H1 (cell line): ENCODE measurements around the gene GABRR2. TPM values are rescaled to one million over a fixed set of nuclear protein-coding genes. Genes with fewer than 3 reads are reported as not detected.

Experiments used
- CTCF ChIA-PET: fragments of 300-600 bp; sonication (Branson Sonifier 250); formaldehyde crosslinking; loops from one replicate; lab custom pipeline; 2021; ENCODE audit not compliant: partially characterized antibody; lab: Charles Lee
- POLR2A ChIA-PET: fragments of 300-600 bp; sonication (Branson Sonifier 250); formaldehyde crosslinking; loops from one replicate; lab custom pipeline; 2021; ENCODE audit warnings: inconsistent platforms; ENCODE audit not compliant: partially characterized antibody; lab: Charles Lee
- DNase-seq, 2 experiments: peaks; one replicate each; pipeline versions ENCODE4 v3.0.0 to v3.0.0-alpha.2; 2010 to 2022; ENCODE audit warnings: low spot score in 2 of 2, low read depth in 1 of 2, mixed read lengths in 1 of 2
- FAIRE-seq: peaks from 2 replicates; lab custom pipeline; 2011; peaks lifted over from hg19 to GRCh38; lab: Jason Lieb, UNC
- H2AFZ ChIP-seq: 2 replicates; pipeline ENCODE4 v1.8.1; 2012; ENCODE audit warnings: low read length, inconsistent platforms
- H2AK5ac ChIP-seq: 2 replicates; pipeline ENCODE4 v1.6.1; 2013; ENCODE audit warnings: low read depth, low read length
- H2BK120ac ChIP-seq: replicated peaks from 2 replicates; pipeline ENCODE3; 2013; ENCODE audit warnings: low read depth, low read length, inconsistent platforms
- H2BK12ac ChIP-seq: 2 replicates; pipeline ENCODE4 v1.6.1; 2013; ENCODE audit warnings: low read depth, low read length
- H2BK15ac ChIP-seq: 2 replicates; pipeline ENCODE4 v1.6.1; 2013; ENCODE audit warnings: low read length
- H2BK20ac ChIP-seq: 2 replicates; pipeline ENCODE4 v1.6.1; 2013; ENCODE audit warnings: low read length
- H2BK5ac ChIP-seq: 2 replicates; pipeline ENCODE4 v1.6.1; 2013; ENCODE audit warnings: low read depth, low read length
- H3K14ac ChIP-seq: 2 replicates; pipeline ENCODE4 v1.6.1; 2013; ENCODE audit warnings: inconsistent platforms; ENCODE audit not compliant: insufficient read length
- H3K18ac ChIP-seq: 2 replicates; pipeline ENCODE4 v1.6.1; 2013; ENCODE audit warnings: low read length; ENCODE audit errors: extremely low read depth
- H3K23ac ChIP-seq: 2 replicates; pipeline ENCODE4 v1.6.1; 2013; ENCODE audit warnings: inconsistent platforms; ENCODE audit not compliant: insufficient read length
- H3K23me2 ChIP-seq: 2 replicates; pipeline ENCODE4 v1.6.1; 2013; ENCODE audit warnings: low read depth, low read length
- H3K27ac ChIP-seq: 2 replicates; pipeline ENCODE4 v1.6.1; 2011; ENCODE audit warnings: low read depth, low read length, inconsistent platforms
- H3K27me3 ChIP-seq, 4 experiments: replicated peaks in 1 of 4; 1 replicate in 1 of 4; 2 replicates in 3 of 4; pipeline versions ENCODE4 v1.6.1 to v1.8.1; 2011 to 2013; ENCODE audit warnings: low read length in 3 of 4, mild to moderate bottlenecking in 3 of 4, inconsistent platforms in 2 of 4, mixed read lengths in 2 of 4, moderate library complexity in 1 of 4; ENCODE audit not compliant: control insufficient read depth in 3 of 4, insufficient read depth in 3 of 4; ENCODE audit errors: extremely low read depth in 1 of 4
- H3K36me3 ChIP-seq, 4 experiments: 2 replicates each; pipeline versions ENCODE4 v1.6.1 to v1.8.1; 2011 to 2013; ENCODE audit warnings: mild to moderate bottlenecking in 4 of 4, low read length in 3 of 4, moderate library complexity in 2 of 4, control low read depth in 1 of 4, inconsistent platforms in 1 of 4; ENCODE audit not compliant: insufficient read depth in 4 of 4, control insufficient read depth in 2 of 4
- H3K4ac ChIP-seq: replicated peaks from 2 replicates; pipeline ENCODE3; 2013; ENCODE audit warnings: low read length, low read depth, mixed read lengths, inconsistent platforms; ENCODE audit not compliant: insufficient read length
- H3K4me1 ChIP-seq, 4 experiments: replicated peaks in 1 of 4; 1 replicate in 1 of 4; 2 replicates in 3 of 4; pipeline versions ENCODE4 v1.6.1 to v1.8.1; 2011 to 2013; ENCODE audit warnings: low read length in 3 of 4, inconsistent platforms in 2 of 4, mixed read lengths in 1 of 4; ENCODE audit not compliant: insufficient read depth in 4 of 4, control insufficient read depth in 3 of 4
- H3K4me2 ChIP-seq, 2 experiments: 2 replicates each; pipeline versions ENCODE4 v1.6.1 to v1.8.1; 2011 to 2013; ENCODE audit warnings: low read depth in 2 of 2, low read length in 2 of 2, control low read depth in 1 of 2, inconsistent platforms in 1 of 2, mild to moderate bottlenecking in 1 of 2; ENCODE audit not compliant: insufficient read depth in 1 of 2
- H3K4me3 ChIP-seq, 4 experiments: fragments of 200-600, 300-600 bp in 1 of 4; sonication (generic), shearing (Covaris generic), sonication (Bioruptor Twin) in 1 of 4; 2 replicates each; pipeline versions ENCODE4 v1.5.1 to v1.8.1; 2011 to 2016; ENCODE audit warnings: low read length in 4 of 4, low read depth in 3 of 4, control low read depth in 2 of 4, inconsistent platforms in 2 of 4, mild to moderate bottlenecking in 2 of 4, mixed read lengths in 1 of 4, moderate library complexity in 1 of 4; ENCODE audit not compliant: insufficient read depth in 2 of 4; ENCODE audit errors: extremely low read depth in 1 of 4
- H3K56ac ChIP-seq: replicated peaks from 2 replicates; pipeline ENCODE3; 2013; ENCODE audit warnings: low read depth, mild to moderate bottlenecking, mixed read lengths, low read length, inconsistent platforms; ENCODE audit not compliant: insufficient read length
- H3K79me1 ChIP-seq: 2 replicates; pipeline ENCODE4 v1.6.1; 2013; ENCODE audit warnings: low read depth, low read length, control low read depth
- H3K79me2 ChIP-seq, 2 experiments: 2 replicates each; pipeline versions ENCODE4 v1.6.1 to v1.8.1; 2012 to 2013; ENCODE audit warnings: low read length in 2 of 2, mild to moderate bottlenecking in 2 of 2, inconsistent platforms in 1 of 2; ENCODE audit not compliant: insufficient read depth in 2 of 2, control insufficient read depth in 1 of 2
- H3K9ac ChIP-seq, 4 experiments: replicated peaks in 1 of 4; 1 replicate in 1 of 4; 2 replicates in 3 of 4; pipeline versions ENCODE4 v1.6.1 to v1.8.1; 2011 to 2013; ENCODE audit warnings: low read depth in 3 of 4, low read length in 3 of 4, control low read depth in 2 of 4, mild to moderate bottlenecking in 2 of 4, moderate library complexity in 2 of 4, inconsistent platforms in 1 of 4; ENCODE audit errors: extremely low read depth in 1 of 4
- H3K9me3 ChIP-seq, 2 experiments: 2 replicates each; pipeline versions ENCODE4 v1.6.1 to v1.8.1; 2012 to 2013; ENCODE audit warnings: mild to moderate bottlenecking in 2 of 2, moderate library complexity in 2 of 2, control low read depth in 1 of 2, inconsistent platforms in 1 of 2, low read depth in 1 of 2, low read length in 1 of 2, mixed read lengths in 1 of 2; ENCODE audit not compliant: insufficient read depth in 2 of 2
- H4K20me1 ChIP-seq, 2 experiments: replicated peaks in 1 of 2; 2 replicates each; pipeline versions ENCODE3 to v1.8.1; 2011 to 2013; ENCODE audit warnings: inconsistent platforms in 2 of 2, low read length in 2 of 2, mild to moderate bottlenecking in 1 of 2; ENCODE audit not compliant: insufficient read depth in 2 of 2, control insufficient read depth in 1 of 2
- H4K5ac ChIP-seq: 2 replicates; pipeline ENCODE4 v1.6.1; 2013; ENCODE audit warnings: low read length, low read depth, mixed read lengths, inconsistent platforms; ENCODE audit not compliant: insufficient read length
- H4K8ac ChIP-seq: 2 replicates; pipeline ENCODE4 v1.8.0; 2013; ENCODE audit warnings: mild to moderate bottlenecking, moderate library complexity, low read length, inconsistent platforms; ENCODE audit not compliant: insufficient read depth; ENCODE audit errors: extremely low read depth
- H4K91ac ChIP-seq: replicated peaks from 2 replicates; pipeline ENCODE3; 2013; ENCODE audit warnings: low read length, mixed read lengths, inconsistent platforms; ENCODE audit not compliant: insufficient read length
- ATF3 ChIP-seq: IDR thresholded peaks from 2 replicates; pipeline ENCODE4 v1.6.1; 2011; ENCODE audit warnings: low read depth, mild to moderate bottlenecking, low read length; ENCODE audit not compliant: insufficient read depth
- BRCA1 ChIP-seq: IDR thresholded peaks from 2 replicates; pipeline ENCODE4 v1.6.1; 2012; ENCODE audit warnings: low read depth, low read length, improper control_type of control experiment
- CHD2 ChIP-seq: IDR thresholded peaks from 2 replicates; pipeline ENCODE4 v1.6.1; 2012; ENCODE audit warnings: low read length, improper control_type of control experiment
- GABPA ChIP-seq: IDR thresholded peaks from 2 replicates; pipeline ENCODE4 v1.6.1; 2011; ENCODE audit warnings: mild to moderate bottlenecking, low read length, moderate library complexity, borderline replicate concordance; ENCODE audit not compliant: insufficient read depth
- KDM1A ChIP-seq: fragments of 200-600, 300-600 bp; sonication (generic); IDR thresholded peaks from 2 replicates; pipeline ENCODE4 v1.7.1; 2016; ENCODE audit warnings: mild to moderate bottlenecking, low read length, borderline replicate concordance
- RBBP5 ChIP-seq: IDR thresholded peaks from 2 replicates; pipeline ENCODE4 v1.7.1; 2012; ENCODE audit warnings: low read depth, mild to moderate bottlenecking, inconsistent platforms, low read length, moderate library complexity, borderline replicate concordance
- polyA plus RNA-seq, 7 experiments: library from polyadenylated mRNA; depleted of rRNA in 3 of 7; stranded (reverse) in 5 of 7; unstranded in 2 of 7; fragments of >200 nt in 5 of 7; fragments of 200-250 nt in 2 of 7; gene quantifications; 1 replicate in 5 of 7; 2 replicates in 1 of 7; 4 replicates in 1 of 7; pipeline versions ENCODE4 v1.2.1 to v1.2.3, GENCODE V29; 2011 to 2013; ENCODE audit warnings: missing spikeins in 2 of 7, mixed read lengths in 2 of 7
- total RNA-seq: library from RNA; stranded (reverse); fragmentation: NEBNext Ultra II Directional; extraction: Animal tissue kit (Norgen Biotek cat#: 25700); gene quantifications from 2 replicates; pipeline ENCODE4 v1.2.1, GENCODE V29; 2021

Gene GABRR2
- total and polyA plus RNA-seq, 2 of the 8 experiments (the other 6 are each of a cell fraction or from before 2014, with no cell fraction given) = not detected

- Histone ChIP-seq H3K56ac (no peak overlapping the region), H4K5ac (no peak overlapping the region), H4K20me1 (no peaks in the 10 kb centered on the region), H4K91ac (no peak overlapping the region), H3K18ac (no peak overlapping the region), H2AFZ (no peak overlapping the region), H3K79me2 (no peaks in the 10 kb centered on the region), H2AK5ac (no peak overlapping the region), H2BK15ac (no peak overlapping the region), H3K36me3 (no peaks in the 10 kb centered on the region), H4K8ac (no peak overlapping the region), H2BK5ac (no peak overlapping the region), H3K4me1 (peaks cover 0 to 16% (median 11%) of the 10 kb centered on the region in 4 experiments; a peak in 5 of 7 replicates), H3K27ac (no peak overlapping the region), H3K27me3 (no peaks in the 10 kb centered on the region), H3K23ac (no peak overlapping the region), H3K9me3 (no peaks in the 10 kb centered on the region), H3K14ac (no peak overlapping the region), H3K79me1 (no peaks in the 10 kb centered on the region), H3K4ac (no peak overlapping the region), H2BK120ac (no peak overlapping the region), H3K4me3 (no peak overlapping the region), H3K23me2 (no peaks in the 10 kb centered on the region; the same call in 1 of the 2 replicates), H3K9ac (no peak overlapping the region), H3K4me2 (no peak overlapping the region), H2BK20ac (no peak overlapping the region), H2BK12ac (no peak overlapping the region)
- ChIA-PET CTCF (interaction anchor here (0.7 to 0.8 kb wide), 2 partner anchors 106 to 710 kb away, joined by 3 read pairs; no protein-coding TSS in a partner anchor), POLR2A (no interaction called here)
- DNase-seq = no peak
- no peak for FAIRE-seq
- TF ChIP-seq BRCA1 = no peak
- TF ChIP-seq KDM1A = no peak
- TF ChIP-seq ATF3 = no peak
- no peak for TF ChIP-seq RBBP5
- TF ChIP-seq GABPA = no peak
- no peak for TF ChIP-seq CHD2
These were observed 100.9 kb downstream of the GABRR2 start for GRCh38 chr6:89214197-89214596.
